ENCODE data around the gene ARFIP1. TPM values are rescaled to one million over a fixed set of nuclear protein-coding genes. Genes with fewer than 3 reads are reported as not detected.
"Not testable (repeated sequence)": the region's sequence is repeated elsewhere in the genome, so short reads cannot be mapped to it uniquely, and the experiment has no call there.

The ARFIP1 gene
- polyA plus RNA-seq, 1 donor from 2014 or later = 35.1 TPM

- Histone ChIP-seq H3K27me3 (ENCODE audit: insufficient read depth, low read depth, low read length) (no peaks in the 10 kb centered on the region), H3K9me2 (ENCODE audit: insufficient read depth, low read length) (no peaks in the 10 kb centered on the region), H3K9ac (ENCODE audit: low read length) (no peak overlapping the region), H4K20me1 (ENCODE audit: insufficient read depth) (no peaks in the 10 kb centered on the region), H3K36me3 (ENCODE audit: insufficient read depth, low read length) (no peaks in the 10 kb centered on the region), H3K79me2 (replicated peaks; ENCODE audit: insufficient read depth, low read length) (no peaks in the 10 kb centered on the region), H3K4me2 (ENCODE audit: low read length) (no peak overlapping the region), H3K27ac (ENCODE audit: low read length) (no peak overlapping the region), H2AFZ (ENCODE audit: low read depth, low read length) (no peak overlapping the region), H3K9me3 (ENCODE audit: low read length) (no peaks in the 10 kb centered on the region), H3F3A (ENCODE audit: insufficient read depth, low read length, poor library complexity, severe bottlenecking) (no peaks in the 10 kb centered on the region), H3K4me3 (ENCODE audit: low read length) (no peak overlapping the region)
- TF ChIP-seq POLR2AphosphoS5 (IDR thresholded peaks at IDR 0.05) = no peak
- TF ChIP-seq EZH2 (IDR thresholded peaks at IDR 0.05; ENCODE audit: borderline replicate concordance, insufficient read depth, low read length, poor library complexity, severe bottlenecking) = no peak
- no peak for TF ChIP-seq EP300 (conservative IDR thresholded peaks at IDR 0.05; ENCODE audit: poor library complexity, severe bottlenecking)
- TF ChIP-seq MXI1 (conservative IDR thresholded peaks at IDR 0.05; ENCODE audit: poor library complexity, severe bottlenecking) = no peak
- no peak for TF ChIP-seq CTCF (IDR thresholded peaks at IDR 0.05; ENCODE audit: poor library complexity, severe bottlenecking)
- TF ChIP-seq SMC3 (conservative IDR thresholded peaks at IDR 0.05; ENCODE audit: poor library complexity) = no peak
- no peak for TF ChIP-seq TAF1 (IDR thresholded peaks at IDR 0.05; ENCODE audit: low read depth)
Observed at GRCh38 chr4:152864361-152864760, 84.6 kb downstream of the ARFIP1 start.

- not testable (repeated sequence) for H3K36me3 ChIP-seq (ENCODE audit: insufficient read depth, low read length); H3K27ac ChIP-seq (ENCODE audit: low read length); H3K4me2 ChIP-seq (ENCODE audit: low read length); H3K4me3 ChIP-seq (ENCODE audit: low read length); H4K20me1 ChIP-seq (ENCODE audit: insufficient read depth); H3K27me3 ChIP-seq (ENCODE audit: insufficient read depth, low read depth, low read length); H2AFZ ChIP-seq (ENCODE audit: low read depth, low read length); H3K9ac ChIP-seq (ENCODE audit: low read length); H3F3A ChIP-seq (ENCODE audit: insufficient read depth, low read length, poor library complexity, severe bottlenecking); H3K9me3 ChIP-seq (ENCODE audit: low read length); H3K79me2 ChIP-seq (replicated peaks; ENCODE audit: insufficient read depth, low read length); H3K9me2 ChIP-seq (ENCODE audit: insufficient read depth, low read length)
Observed at GRCh38 chr4:152866432-152866993, 86.8 kb downstream of the ARFIP1 start.

GRCh38 chr4:152870606-152871005 is 90.9 kb downstream of the ARFIP1 start:
- Histone ChIP-seq H4K20me1 (ENCODE audit: insufficient read depth) (no peaks in the 10 kb centered on the region), H3K79me2 (replicated peaks; ENCODE audit: insufficient read depth, low read length) (no peaks in the 10 kb centered on the region), H3K27me3 (ENCODE audit: insufficient read depth, low read depth, low read length) (no peaks in the 10 kb centered on the region), H3K4me3 (ENCODE audit: low read length) (no peak overlapping the region), H3K9ac (ENCODE audit: low read length) (no peak overlapping the region), H3K9me2 (ENCODE audit: insufficient read depth, low read length) (no peaks in the 10 kb centered on the region), H3K9me3 (ENCODE audit: low read length) (no peaks in the 10 kb centered on the region), H2AFZ (ENCODE audit: low read depth, low read length) (no peak overlapping the region), H3K27ac (ENCODE audit: low read length) (no peak overlapping the region), H3F3A (ENCODE audit: insufficient read depth, low read length, poor library complexity, severe bottlenecking) (no peaks in the 10 kb centered on the region), H3K36me3 (ENCODE audit: insufficient read depth, low read length) (no peaks in the 10 kb centered on the region), H3K4me2 (ENCODE audit: low read length) (no peak overlapping the region)
- TF ChIP-seq SMC3 (conservative IDR thresholded peaks at IDR 0.05; ENCODE audit: poor library complexity) (no peak), EZH2 (IDR thresholded peaks at IDR 0.05; ENCODE audit: borderline replicate concordance, insufficient read depth, low read length, poor library complexity, severe bottlenecking) (no peak), POLR2AphosphoS5 (IDR thresholded peaks at IDR 0.05) (no peak), MXI1 (conservative IDR thresholded peaks at IDR 0.05; ENCODE audit: poor library complexity, severe bottlenecking) (no peak), TAF1 (IDR thresholded peaks at IDR 0.05; ENCODE audit: low read depth) (no peak), REST (IDR thresholded peaks at IDR 0.05; ENCODE audit: borderline replicate concordance) (no peak), CTCF (IDR thresholded peaks at IDR 0.05; ENCODE audit: poor library complexity, severe bottlenecking) (no peak), RAD21 (conservative IDR thresholded peaks at IDR 0.05) (no peak), EP300 (conservative IDR thresholded peaks at IDR 0.05; ENCODE audit: poor library complexity, severe bottlenecking) (no peak)
